Calu3 (cell line): ENCODE measurements around the gene TRIO. TPM values are rescaled to one million over a fixed set of nuclear protein-coding genes. Genes with fewer than 3 reads are reported as not detected.

Source experiments
- BruUV-seq: library from RNA; stranded (reverse); fragments of 400-500 nt; replicated peaks from 2 replicates; lab custom pipeline; 2021; lab: Mats Ljungman, UMichigan
- CTCF ChIA-PET: fragments of 300-600 bp; sonication (Branson Sonifier 250); formaldehyde crosslinking; loops from one replicate; lab custom pipeline; 2022; ENCODE audit warnings: antibody characterized with exemption; lab: Charles Lee
- DNase-seq: peaks from one replicate; pipeline ENCODE4 v3.0.0; 2022
- H3K27ac Mint-ChIP-seq: one replicate; pipeline ENCODE4 v1.8.0; 2022; ENCODE audit warnings: mixed read lengths; ENCODE audit not compliant: unreplicated experiment
- H3K27me3 Mint-ChIP-seq: one replicate; pipeline ENCODE4 v1.8.0; 2022; ENCODE audit warnings: mixed read lengths; ENCODE audit not compliant: unreplicated experiment
- H3K36me3 Mint-ChIP-seq: one replicate; pipeline ENCODE4 v1.8.0; 2022; ENCODE audit warnings: mild to moderate bottlenecking, moderate library complexity, mixed read lengths; ENCODE audit not compliant: insufficient read depth, unreplicated experiment
- H3K4me1 Mint-ChIP-seq: one replicate; pipeline ENCODE4 v1.8.0; 2022; ENCODE audit warnings: mild to moderate bottlenecking, low read depth, mixed read lengths; ENCODE audit not compliant: unreplicated experiment
- H3K4me3 Mint-ChIP-seq: one replicate; pipeline ENCODE4 v1.8.0; 2022; ENCODE audit warnings: mild to moderate bottlenecking, low read depth, moderate library complexity, mixed read lengths; ENCODE audit not compliant: unreplicated experiment
- H3K9me3 Mint-ChIP-seq: one replicate; pipeline ENCODE4 v1.8.0; 2022; ENCODE audit warnings: low read depth, mixed read lengths; ENCODE audit not compliant: unreplicated experiment
- intact Hi-C: fragments of 100-400 bp; cut with micrococcal nuclease; formaldehyde crosslinking; loops from one replicate; pipeline ENCODE4 v1.10.0; 2022; ENCODE audit not compliant: unreplicated experiment
- total RNA-seq: library from RNA; stranded (reverse); gene quantifications from 2 replicates; pipeline ENCODE4 v1.2.3, GENCODE V29; 2022
- TF ChIP-seq, protein P1 (sequence below): fragments of 200-600 bp; IDR thresholded peaks from one replicate; pipeline ENCODE4 v1.8.0; 2022; ENCODE audit warnings: antibody characterized with exemption; ENCODE audit not compliant: unreplicated experiment

Gene TRIO
- total RNA-seq, 1 experiment from 2014 or later = 183 TPM

- Mint-ChIP-seq H3K36me3 (peaks cover 32% of the 10 kb centered on the region), H3K4me1 (no peaks in the 10 kb centered on the region), H3K27ac (no peak overlapping the region), H3K9me3 (no peaks in the 10 kb centered on the region), H3K4me3 (no peak overlapping the region), H3K27me3 (no peaks in the 10 kb centered on the region)
- TF ChIP-seq, protein P1, sequence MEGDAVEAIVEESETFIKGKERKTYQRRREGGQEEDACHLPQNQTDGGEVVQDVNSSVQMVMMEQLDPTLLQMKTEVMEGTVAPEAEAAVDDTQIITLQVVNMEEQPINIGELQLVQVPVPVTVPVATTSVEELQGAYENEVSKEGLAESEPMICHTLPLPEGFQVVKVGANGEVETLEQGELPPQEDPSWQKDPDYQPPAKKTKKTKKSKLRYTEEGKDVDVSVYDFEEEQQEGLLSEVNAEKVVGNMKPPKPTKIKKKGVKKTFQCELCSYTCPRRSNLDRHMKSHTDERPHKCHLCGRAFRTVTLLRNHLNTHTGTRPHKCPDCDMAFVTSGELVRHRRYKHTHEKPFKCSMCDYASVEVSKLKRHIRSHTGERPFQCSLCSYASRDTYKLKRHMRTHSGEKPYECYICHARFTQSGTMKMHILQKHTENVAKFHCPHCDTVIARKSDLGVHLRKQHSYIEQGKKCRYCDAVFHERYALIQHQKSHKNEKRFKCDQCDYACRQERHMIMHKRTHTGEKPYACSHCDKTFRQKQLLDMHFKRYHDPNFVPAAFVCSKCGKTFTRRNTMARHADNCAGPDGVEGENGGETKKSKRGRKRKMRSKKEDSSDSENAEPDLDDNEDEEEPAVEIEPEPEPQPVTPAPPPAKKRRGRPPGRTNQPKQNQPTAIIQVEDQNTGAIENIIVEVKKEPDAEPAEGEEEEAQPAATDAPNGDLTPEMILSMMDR = no peak
- DNase-seq = no peak
- CTCF ChIA-PET = interaction anchor here (0.7 kb wide), 1 partner anchor 247 kb away, joined by 3 read pairs; no protein-coding TSS in a partner anchor
- no TSS peak for BruUV-seq
- intact Hi-C loops = no loop called here
Measured at GRCh38 chr5:14408969-14409586, 265.9 kb downstream of the TRIO start.

GRCh38 chr5:14410068-14410393 lies 266.9 kb downstream of the TRIO start:
- TF ChIP-seq, protein P1 = no peak
- H3K36me3 Mint-ChIP-seq = peaks cover 35% of the 10 kb centered on the region
- CTCF ChIA-PET = no interaction called here

GRCh38 chr5:14410394-14411201 lies 267.5 kb downstream of the TRIO start:
- CTCF ChIA-PET = no interaction called here

More at GRCh38 chr5:14410068-14410393, 266.9 kb downstream of the TRIO start:
- H3K27me3 Mint-ChIP-seq = no peaks in the 10 kb centered on the region
- no peak overlapping the region for H3K4me3 Mint-ChIP-seq
- intact Hi-C loops = no loop called here
- no peak for DNase-seq
- no TSS peak for BruUV-seq
- H3K4me1 Mint-ChIP-seq = no peaks in the 10 kb centered on the region
- H3K27ac Mint-ChIP-seq = no peak overlapping the region
- no peaks in the 10 kb centered on the region for H3K9me3 Mint-ChIP-seq

GRCh38 chr5:14411216-14411615 lies 268.1 kb downstream of the TRIO start:
- Mint-ChIP-seq H3K27ac (no peak overlapping the region), H3K9me3 (no peaks in the 10 kb centered on the region), H3K4me1 (no peaks in the 10 kb centered on the region), H3K4me3 (no peak overlapping the region), H3K27me3 (no peaks in the 10 kb centered on the region), H3K36me3 (peaks cover 45% of the 10 kb centered on the region)
- no TSS peak for BruUV-seq
- CTCF ChIA-PET = no interaction called here
- TF ChIP-seq, protein P1 = no peak
- no peak for DNase-seq
- intact Hi-C loops = no loop called here

More at GRCh38 chr5:14410394-14411201, 267.5 kb downstream of the TRIO start:
- Mint-ChIP-seq H3K9me3 (no peaks in the 10 kb centered on the region), H3K4me3 (no peak overlapping the region), H3K27me3 (no peaks in the 10 kb centered on the region), H3K27ac (no peak overlapping the region), H3K4me1 (no peaks in the 10 kb centered on the region), H3K36me3 (peaks cover 41% of the 10 kb centered on the region)
- no peak for DNase-seq
- intact Hi-C loops = no loop called here
- TF ChIP-seq, protein P1 = no peak
- no TSS peak for BruUV-seq
